AG09309 (cell line): ENCODE data around the gene ASCC1.

Experiments
- DNase-seq: peaks from one replicate; pipeline ENCODE4 v3.0.0-alpha.2; 2010; ENCODE audit warnings: low read depth
- H3K4me3 ChIP-seq: 2 replicates; pipeline ENCODE4 v1.5.1; 2011; ENCODE audit warnings: mild to moderate bottlenecking, low read depth, low read length, moderate library complexity; ENCODE audit not compliant: control insufficient read depth
- CTCF ChIP-seq: IDR thresholded peaks from 2 replicates; pipeline ENCODE4 v1.5.1; 2011; ENCODE audit warnings: mild to moderate bottlenecking, low read depth, low read length, inconsistent platforms; ENCODE audit not compliant: insufficient read depth, control insufficient read depth; ENCODE audit errors: missing control alignments

The ASCC1 gene

GRCh38 chr10:72068126-72068765 lies 147.8 kb downstream of the ASCC1 start:
- no peak for DNase-seq
- no peak for TF ChIP-seq CTCF

GRCh38 chr10:72067463-72068125 lies 148.5 kb downstream of the ASCC1 start:
- H3K4me3 ChIP-seq: no peak overlapping the region
- no peak for DNase-seq
- no peak for TF ChIP-seq CTCF

More at GRCh38 chr10:72068126-72068765, 147.8 kb downstream of the ASCC1 start:
- no peak overlapping the region for H3K4me3 ChIP-seq

- TF ChIP-seq CTCF: no peak
- DNase-seq: no peak
- no peak overlapping the region for H3K4me3 ChIP-seq
Measured at GRCh38 chr10:72066318-72067284, 149.5 kb downstream of the ASCC1 start.

GRCh38 chr10:72065439-72066025 lies 150.5 kb downstream of the ASCC1 start:
- no peak overlapping the region for H3K4me3 ChIP-seq
- no peak for DNase-seq
- TF ChIP-seq CTCF: no peak

GRCh38 chr10:72063703-72064391 lies 152.2 kb downstream of the ASCC1 start:
- no peak for DNase-seq
- no peak for TF ChIP-seq CTCF
- H3K4me3 ChIP-seq: no peak overlapping the region
